ENCODE data around the gene HSPA1L.
"Not testable (repeated sequence)": the region's sequence is repeated elsewhere in the genome, so short reads cannot be mapped to it uniquely, and the experiment has no call there.

Gene HSPA1L

GRCh38 chr6:31838114-31838553 is 23.1 kb upstream of the HSPA1L start:
- DNase-seq (ENCODE audit: low read depth, low spot score); H3K4me3 ChIP-seq (ENCODE audit: low read length): not testable (repeated sequence)

GRCh38 chr6:31837369-31838113 is 22.5 kb upstream of the HSPA1L start:
- DNase-seq (ENCODE audit: low read depth, low spot score): no peak
- peak overlapping the region; percentile 99 for H3K4me3 ChIP-seq (ENCODE audit: low read length)

GRCh38 chr6:31836474-31837368 is 21.6 kb upstream of the HSPA1L start:
- peak overlapping the region; percentile 99 for H3K4me3 ChIP-seq (ENCODE audit: low read length)
- DNase-seq (ENCODE audit: low read depth, low spot score): no peak

GRCh38 chr6:31836047-31836473 is 21.0 kb upstream of the HSPA1L start:
- no peak for DNase-seq (ENCODE audit: low read depth, low spot score)
- peak overlapping the region; percentile 99 for H3K4me3 ChIP-seq (ENCODE audit: low read length)

GRCh38 chr6:31834367-31835250 is 19.5 kb upstream of the HSPA1L start:
- peak; percentile 81 for DNase-seq (ENCODE audit: low read depth, low spot score)
- H3K4me3 ChIP-seq (ENCODE audit: low read length): peak overlapping the region; percentile 99

- H3K4me3 ChIP-seq (ENCODE audit: low read length): no peak overlapping the region
- no peak for DNase-seq (ENCODE audit: low read depth, low spot score)
These were observed 16.5 kb upstream of the HSPA1L start for GRCh38 chr6:31831350-31832215.

GRCh38 chr6:31830886-31831335 is 15.8 kb upstream of the HSPA1L start:
- DNase-seq (ENCODE audit: low read depth, low spot score): no peak

GRCh38 chr6:31829633-31830283 is 14.7 kb upstream of the HSPA1L start:
- peak; percentile 60 for DNase-seq (ENCODE audit: low read depth, low spot score)
- peak overlapping the region; percentile 51 for H3K4me3 ChIP-seq (ENCODE audit: low read length)

More at GRCh38 chr6:31830886-31831335, 15.8 kb upstream of the HSPA1L start:
- peak overlapping the region; percentile 51 for H3K4me3 ChIP-seq (ENCODE audit: low read length)

GRCh38 chr6:31827286-31828079 is 12.4 kb upstream of the HSPA1L start, which contains the start of gene HSPA1B:
TSS of gene HSPA1B (plus strand) at chr6:31827738. CDS start at chr6:31827951, 213 bp downstream.
- DNase-seq (ENCODE audit: low read depth, low spot score): peak; percentile 92
- peak within 1 kb of the TSS; percentile 54 for H3K4me3 ChIP-seq (ENCODE audit: low read length)

- H3K4me3 ChIP-seq (ENCODE audit: low read length): peak overlapping the region; percentile 54
- DNase-seq (ENCODE audit: low read depth, low spot score): no peak
These were observed 11.8 kb upstream of the HSPA1L start for GRCh38 chr6:31826793-31827285.

- no peak overlapping the region for H3K4me3 ChIP-seq (ENCODE audit: low read length)
- no peak for DNase-seq (ENCODE audit: low read depth, low spot score)
These were observed 10.5 kb upstream of the HSPA1L start for GRCh38 chr6:31825553-31825952.

- not testable (repeated sequence) for DNase-seq (ENCODE audit: low read depth, low spot score)
These were observed 8.6 kb upstream of the HSPA1L start for GRCh38 chr6:31823592-31824196.

GRCh38 chr6:31822036-31822821 is 7.1 kb upstream of the HSPA1L start:
- no peak for DNase-seq (ENCODE audit: low read depth, low spot score)

More at GRCh38 chr6:31823592-31824196, 8.6 kb upstream of the HSPA1L start:
- not testable (repeated sequence) for H3K4me3 ChIP-seq (ENCODE audit: low read length)

GRCh38 chr6:31821301-31822035 is 6.4 kb upstream of the HSPA1L start:
- no peak overlapping the region for H3K4me3 ChIP-seq (ENCODE audit: low read length)
- DNase-seq (ENCODE audit: low read depth, low spot score): no peak

More at GRCh38 chr6:31822036-31822821, 7.1 kb upstream of the HSPA1L start:
- no peak overlapping the region for H3K4me3 ChIP-seq (ENCODE audit: low read length)

- not testable (repeated sequence) for DNase-seq (ENCODE audit: low read depth, low spot score); H3K4me3 ChIP-seq (ENCODE audit: low read length)
These were observed 5.3 kb upstream of the HSPA1L start for GRCh38 chr6:31820399-31820798.
